Sciatic nerve (tissue), 2 donors: ENCODE results near the gene MPND. TPM values are rescaled to one million over a fixed set of nuclear protein-coding genes. Genes with fewer than 3 reads are reported as not detected.
A peak's percentile ranks its signal among the peaks of the same experiment; 100 is the strongest.
"Not testable (repeated sequence)": the region's sequence is repeated elsewhere in the genome, so short reads cannot be mapped to it uniquely, and the experiment has no call there.

Experiments
- ATAC-seq: fragments of 200-7000 bp; cut with Tn5 transposase; one replicate; pipeline ENCODE4 v1.9.1; 2020; ENCODE audit warnings: mild to moderate bottlenecking, moderate library complexity
- DNase-seq: peaks from one replicate; pipeline ENCODE4 v3.0.0-alpha.2; 2020; ENCODE audit warnings: low spot score
- intact Hi-C: fragments of 100-400 bp; cut with DNase I; formaldehyde crosslinking; loops from one replicate; pipeline ENCODE4 v1.14.2; 2022
- total RNA-seq: library from RNA; stranded (reverse); fragmentation: NEBNext Ultra II Directional; extraction: Animal tissue kit (Norgen Biotek cat#: 25700); gene quantifications from one replicate; pipeline ENCODE4 v1.2.1, GENCODE V29; 2021
- donor health status: DM: no; HTN: no; CAD: no.
- donor health status: DM: no; HTN: no; CAD: no.

The MPND gene
- total RNA-seq, 1 donor from 2014 or later, result 13.1 TPM

DNA sequence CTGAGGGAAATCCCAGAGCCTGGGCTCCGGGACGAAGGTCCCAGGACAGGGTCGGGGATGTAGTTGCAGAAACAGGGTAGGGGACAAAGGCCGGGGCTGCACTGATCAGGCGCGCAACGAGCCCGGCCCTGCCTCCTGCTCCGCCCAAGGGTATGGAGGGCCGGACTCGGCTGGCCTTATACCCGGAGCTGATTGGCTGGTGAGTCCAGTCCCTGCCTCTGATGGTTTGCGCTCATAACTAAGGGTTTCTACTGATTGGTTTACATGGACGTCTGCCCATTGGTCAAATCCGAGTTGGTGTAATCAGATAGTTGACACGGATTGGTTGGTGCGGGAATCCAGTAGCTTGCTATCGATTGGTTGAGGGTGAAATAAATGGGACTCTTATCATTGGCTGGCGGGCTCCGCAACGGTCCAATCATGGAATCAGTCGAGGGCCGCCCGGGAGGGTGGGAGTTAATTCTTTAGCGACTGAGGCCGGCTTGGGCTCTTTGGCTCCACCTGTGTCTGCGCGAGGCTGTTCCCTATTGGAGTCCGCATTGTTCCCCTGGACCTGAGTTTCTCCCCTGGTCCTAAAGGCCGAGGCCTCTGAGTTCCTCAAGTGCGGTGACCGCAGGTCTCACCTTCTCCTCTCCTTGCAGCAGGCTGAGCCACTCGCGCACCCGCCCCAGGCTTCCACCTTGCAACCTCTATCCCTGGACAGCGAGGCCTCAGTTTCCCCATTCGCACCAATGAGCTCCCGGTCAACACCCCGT is 570 bp upstream of the MPND start:
- ATAC-seq (peak; percentile 97), DNase-seq (peak; percentile 95)
- intact Hi-C loops, result no loop called here

DNA sequence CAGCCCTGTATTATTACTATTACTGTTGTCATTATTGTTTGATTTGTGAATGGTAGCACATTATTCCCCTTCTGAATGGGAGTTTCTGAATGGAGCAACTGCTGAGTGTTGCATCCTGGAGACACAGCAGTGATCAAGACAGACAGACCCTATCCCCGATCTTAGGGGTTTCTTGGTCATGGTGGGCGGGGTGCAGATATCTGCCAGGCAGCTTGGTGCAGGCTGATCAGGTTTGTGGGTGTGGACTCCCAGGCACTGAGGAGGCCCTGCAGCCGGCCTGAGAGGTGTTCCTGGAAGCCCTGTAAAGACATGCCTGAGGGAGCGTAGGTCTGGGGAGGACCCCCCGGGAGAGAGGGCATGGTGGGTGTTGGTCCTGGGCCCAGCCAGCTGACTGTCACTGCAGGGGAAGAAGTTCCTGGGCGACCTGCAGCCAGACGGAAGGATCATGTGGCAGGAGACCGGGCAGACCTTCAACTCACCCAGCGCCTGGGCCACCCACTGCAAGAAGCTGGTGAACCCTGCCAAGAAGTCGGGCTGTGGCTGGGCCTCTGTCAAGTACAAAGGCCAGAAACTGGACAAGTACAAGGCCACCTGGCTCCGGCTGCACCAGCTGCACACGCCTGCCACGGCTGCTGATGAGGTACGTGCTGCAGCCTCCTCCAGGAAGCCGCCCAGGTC is 2.1 kb downstream of the MPND start:
- no peak for DNase-seq
- no peak for ATAC-seq
- intact Hi-C loops, result no loop called here

DNA sequence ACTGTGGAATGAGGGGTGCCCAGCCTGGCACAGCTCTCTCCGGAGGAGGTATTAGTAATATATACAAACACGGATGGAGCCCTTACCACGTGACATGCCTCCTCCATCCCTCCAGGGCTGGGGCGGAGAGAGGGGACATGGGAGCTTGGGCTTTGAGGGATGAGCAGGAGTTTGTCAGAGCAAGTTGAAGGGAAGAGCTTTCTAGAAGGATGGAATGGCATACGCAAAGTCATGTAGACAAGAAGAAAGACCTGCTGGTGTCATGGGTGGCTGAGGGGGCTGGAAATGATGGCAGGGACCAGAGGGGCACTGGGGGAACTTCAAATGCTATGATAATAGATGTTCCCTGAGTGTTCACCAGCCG is 2.6 kb downstream of the MPND start:
- intact Hi-C loops, result no loop called here
- no peak for ATAC-seq
- no peak for DNase-seq

DNA sequence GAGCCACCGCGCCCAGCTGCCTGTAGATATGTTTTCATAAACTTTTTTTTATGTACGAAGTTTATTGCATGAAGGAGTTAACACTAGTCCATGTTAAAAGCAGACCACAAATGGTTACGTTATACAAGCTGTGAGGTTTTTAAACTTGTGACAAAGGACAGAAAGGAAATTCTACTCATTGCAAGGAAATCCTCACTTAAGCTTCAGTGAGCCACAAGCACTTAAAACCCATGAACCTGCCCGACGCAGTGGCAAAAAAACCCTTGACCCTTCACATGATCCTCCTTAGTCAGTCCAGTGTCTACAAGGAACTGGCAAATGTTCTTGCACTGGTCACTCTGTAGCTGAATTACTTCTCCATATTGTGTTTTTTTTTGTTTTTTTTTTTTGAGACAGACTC is 4.2 kb downstream of the MPND start:
- DNase-seq (no peak), ATAC-seq (no peak)
- intact Hi-C loops, result no loop called here

DNA sequence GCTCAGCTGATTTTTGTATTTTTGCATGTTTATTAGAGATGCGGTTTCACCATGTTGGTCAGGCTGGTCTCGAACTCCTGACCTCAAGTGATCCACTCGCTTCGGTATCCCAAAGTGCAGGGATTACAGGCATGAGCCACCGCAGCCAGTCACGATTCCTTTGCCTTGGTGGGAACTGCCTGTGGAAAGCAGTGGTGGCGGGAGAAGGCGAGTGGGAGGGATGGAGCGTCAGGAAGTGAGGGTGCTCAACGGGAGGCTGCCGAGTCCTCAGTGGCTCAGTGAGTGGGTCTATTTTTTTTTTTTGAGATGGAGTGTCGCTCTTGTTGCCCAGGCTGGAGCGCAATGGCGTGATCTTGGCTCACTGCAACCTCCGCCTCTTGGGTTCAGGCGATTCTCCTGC is 5.9 kb downstream of the MPND start:
- intact Hi-C loops, DNase-seq, ATAC-seq: not testable (repeated sequence)

DNA sequence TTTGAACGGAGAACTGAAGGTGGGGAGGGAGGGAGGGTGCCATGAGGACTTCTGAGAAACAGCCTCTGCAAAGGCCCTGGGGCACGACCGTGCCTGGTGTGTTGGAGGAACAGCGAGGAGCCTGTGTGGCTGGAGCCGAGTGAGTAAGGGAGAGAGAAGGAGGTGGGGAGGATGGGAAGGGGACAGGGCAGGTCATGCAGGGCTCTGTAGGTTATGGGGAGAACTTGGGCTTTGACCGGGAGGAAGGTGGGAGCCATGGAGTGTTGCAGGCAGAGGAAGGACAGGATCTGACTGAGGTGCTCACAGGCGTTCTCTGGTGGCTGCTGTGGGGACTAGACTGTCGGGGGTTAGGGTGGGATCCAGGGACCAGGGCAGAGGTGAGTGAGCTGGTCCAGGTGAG is 6.7 kb downstream of the MPND start:
- DNase-seq (no peak), ATAC-seq (no peak)
- intact Hi-C loops, result no loop called here

DNA sequence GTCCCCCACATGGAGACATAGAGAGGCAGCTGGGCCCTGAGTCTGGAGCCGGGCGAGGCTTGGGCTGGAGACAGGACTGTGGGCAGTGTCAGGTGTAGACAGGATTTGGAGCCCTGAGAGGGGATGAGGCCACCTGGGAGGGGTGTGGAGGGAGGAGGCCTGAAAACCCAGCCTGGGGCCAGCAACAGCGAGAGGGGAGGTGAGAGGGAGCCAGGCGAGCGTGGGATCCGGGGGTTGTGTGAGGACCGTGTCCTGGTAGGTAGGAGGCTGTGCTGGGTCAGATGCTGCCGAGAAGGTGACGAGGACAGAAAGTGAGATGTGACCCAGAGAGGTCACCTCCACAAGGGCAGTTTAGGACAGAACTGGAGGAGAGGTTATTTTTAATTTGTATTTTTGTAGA is 7.4 kb downstream of the MPND start:
- no peak for ATAC-seq
- no peak for DNase-seq
- intact Hi-C loops, result no loop called here

DNA sequence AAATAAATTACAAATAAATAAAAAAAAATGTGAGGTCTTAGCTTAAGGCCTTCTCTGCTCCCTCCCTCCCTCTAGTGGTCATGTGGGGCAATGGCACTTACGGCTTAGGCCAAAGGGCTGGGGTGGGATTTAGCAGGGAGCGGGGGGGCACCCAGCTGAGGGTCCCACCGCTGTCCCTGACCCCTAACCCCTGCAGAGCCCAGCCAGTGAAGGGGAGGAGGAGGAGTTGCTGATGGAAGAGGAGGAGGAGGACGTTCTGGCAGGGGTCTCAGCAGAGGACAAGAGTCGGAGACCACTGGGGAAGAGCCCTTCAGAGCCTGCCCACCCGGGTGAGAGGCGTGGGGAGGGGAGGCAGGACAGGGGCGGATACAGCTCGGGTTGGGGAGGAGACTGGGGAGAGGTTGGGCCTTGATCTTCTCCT is 9.3 kb downstream of the MPND start:
- intact Hi-C loops, result no loop called here
- ATAC-seq (peak; percentile 63), DNase-seq (peak; percentile 67)

DNA sequence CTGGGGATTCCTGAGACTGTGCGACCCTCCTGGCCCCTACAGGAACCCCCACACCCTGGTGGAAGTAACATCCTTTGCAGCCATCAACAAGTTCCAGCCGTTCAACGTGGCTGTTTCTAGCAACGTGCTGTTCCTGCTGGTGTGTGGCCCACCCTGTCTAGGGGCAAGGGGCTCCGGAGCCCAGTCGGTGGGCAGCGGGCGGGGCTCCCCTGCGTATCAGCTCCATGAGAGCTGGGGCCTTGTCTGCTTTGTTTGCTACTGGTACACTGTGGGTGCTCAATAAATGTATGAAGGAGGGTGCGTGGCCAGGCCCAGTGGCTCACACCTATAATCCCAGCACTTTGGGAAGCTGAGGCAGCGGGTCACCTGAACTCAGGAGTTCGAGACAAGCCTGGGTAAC is 10.9 kb downstream of the MPND start:
- DNase-seq (no peak), ATAC-seq (no peak)
- intact Hi-C loops, result no loop called here

DNA sequence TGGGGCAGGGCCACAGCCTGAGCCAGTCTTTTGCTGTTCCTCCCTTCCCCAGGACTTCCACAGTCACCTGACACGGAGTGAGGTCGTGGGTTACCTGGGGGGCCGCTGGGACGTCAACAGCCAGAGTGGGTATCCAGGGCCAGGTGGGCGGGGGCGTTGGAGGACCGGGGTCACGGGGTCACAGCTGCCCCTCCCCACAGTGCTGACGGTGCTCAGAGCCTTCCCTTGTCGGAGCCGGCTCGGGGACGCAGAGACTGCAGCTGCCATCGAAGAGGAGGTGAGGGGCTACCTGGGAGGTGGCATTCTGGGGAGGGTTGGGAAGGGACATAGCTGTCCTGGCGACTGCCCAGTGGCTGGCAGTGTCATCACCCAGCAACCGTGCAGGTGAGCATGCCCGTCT is 11.5 kb downstream of the MPND start:
- ATAC-seq, result no peak
- intact Hi-C loops, result loop anchor here (1.0 kb wide), 1 partner anchor 15 kb away; no protein-coding TSS in a partner anchor
- no peak for DNase-seq

DNA sequence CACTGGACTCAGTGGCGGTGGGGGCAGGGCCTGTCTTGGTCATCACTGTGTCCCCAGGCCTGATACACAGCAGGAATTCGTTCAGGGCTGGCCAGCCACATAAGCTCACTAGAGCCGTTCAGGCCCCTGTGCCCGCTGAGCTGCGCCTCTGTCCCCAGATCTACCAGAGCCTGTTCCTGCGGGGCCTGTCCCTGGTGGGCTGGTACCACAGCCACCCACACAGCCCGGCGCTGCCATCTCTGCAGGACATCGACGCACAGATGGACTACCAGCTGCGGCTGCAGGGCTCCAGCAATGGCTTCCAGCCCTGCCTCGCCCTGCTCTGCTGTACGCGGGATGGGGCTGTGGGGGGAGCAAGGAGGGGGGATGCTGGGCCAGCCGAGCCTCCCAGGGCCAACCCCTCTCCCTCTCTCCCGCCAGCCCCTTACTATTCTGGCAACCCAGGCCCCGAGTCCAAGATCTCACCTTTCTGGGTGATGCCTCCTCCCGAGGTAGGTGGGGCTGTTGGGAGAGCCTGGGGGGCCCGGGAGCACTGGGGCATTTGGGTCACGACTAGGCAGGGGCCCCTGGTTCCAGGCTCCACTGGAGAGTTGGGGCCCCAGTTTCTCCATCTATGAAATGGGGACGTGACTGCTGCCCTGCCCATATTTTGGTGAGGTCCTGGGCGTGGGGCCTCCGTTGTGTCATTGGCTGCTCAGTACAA is 13.9 kb downstream of the MPND start:
- intact Hi-C loops, result no loop called here
- ATAC-seq, result peak; percentile 4
- no peak for DNase-seq

DNA sequence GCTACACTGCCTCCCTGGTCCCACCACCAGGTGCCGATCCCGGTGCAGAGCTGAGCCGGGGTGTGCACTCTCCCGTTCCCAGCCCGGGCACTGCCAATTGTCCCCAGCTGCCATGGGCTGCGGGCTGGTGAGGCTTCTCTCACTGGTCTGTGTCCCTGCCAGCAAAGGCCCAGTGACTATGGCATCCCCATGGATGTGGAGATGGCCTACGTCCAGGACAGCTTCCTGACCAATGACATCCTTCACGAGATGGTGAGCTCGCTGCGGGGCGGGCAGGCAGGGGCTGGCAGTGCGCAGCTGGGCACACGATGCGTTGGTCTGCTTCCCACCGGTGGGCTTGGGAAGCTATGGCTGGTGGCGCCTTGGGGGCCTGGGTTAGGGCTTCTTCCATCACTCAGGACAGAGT is 14.6 kb downstream of the MPND start:
- no peak for ATAC-seq
- intact Hi-C loops, result no loop called here
- DNase-seq, result no peak

DNA sequence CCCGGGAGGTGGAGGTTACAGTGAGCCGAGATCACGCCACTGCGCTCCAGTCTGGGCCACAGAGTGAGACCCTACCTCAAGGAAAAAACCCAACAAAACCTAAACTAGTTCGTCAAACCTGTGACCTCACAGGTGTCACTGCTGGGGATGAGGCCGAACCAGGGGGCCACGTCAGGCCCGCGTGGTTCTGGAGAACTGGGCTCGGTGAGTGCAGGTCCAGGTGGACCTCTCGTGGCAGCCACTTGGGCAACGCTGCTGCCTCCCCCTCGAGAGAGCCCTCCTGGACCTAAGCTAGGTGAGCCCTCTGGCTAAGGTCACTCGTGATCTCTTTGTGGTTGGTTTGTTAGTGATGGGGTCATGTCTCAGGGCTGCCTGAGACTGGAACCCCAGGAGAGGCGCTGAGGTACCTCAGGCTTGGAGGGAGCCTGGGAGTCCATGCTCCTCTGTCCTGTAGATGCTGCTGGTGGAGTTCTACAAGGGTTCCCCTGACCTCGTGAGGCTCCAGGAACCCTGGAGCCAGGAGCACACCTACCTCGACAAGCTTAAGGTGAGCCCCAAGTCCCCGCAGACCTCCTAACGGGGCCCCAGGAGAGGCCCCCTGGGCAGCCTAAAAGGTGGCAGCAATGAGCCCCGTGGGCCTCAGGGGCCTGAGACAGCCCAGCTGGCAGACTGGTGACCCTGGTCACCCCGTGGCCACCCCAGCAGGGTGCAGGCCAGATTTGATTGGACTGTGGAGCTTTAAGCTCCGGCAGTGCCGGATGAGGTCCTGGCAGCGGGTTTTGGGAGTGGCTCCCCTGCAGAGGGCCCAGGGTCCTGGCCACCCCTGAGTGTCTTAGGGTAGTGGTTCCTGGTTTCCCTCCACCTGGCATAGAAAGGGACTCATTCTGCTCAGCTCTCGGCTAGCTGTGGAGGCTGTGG is 15.6 kb downstream of the MPND start:
- ATAC-seq, result no peak
- DNase-seq, result no peak
- intact Hi-C loops, result no loop called here

DNA sequence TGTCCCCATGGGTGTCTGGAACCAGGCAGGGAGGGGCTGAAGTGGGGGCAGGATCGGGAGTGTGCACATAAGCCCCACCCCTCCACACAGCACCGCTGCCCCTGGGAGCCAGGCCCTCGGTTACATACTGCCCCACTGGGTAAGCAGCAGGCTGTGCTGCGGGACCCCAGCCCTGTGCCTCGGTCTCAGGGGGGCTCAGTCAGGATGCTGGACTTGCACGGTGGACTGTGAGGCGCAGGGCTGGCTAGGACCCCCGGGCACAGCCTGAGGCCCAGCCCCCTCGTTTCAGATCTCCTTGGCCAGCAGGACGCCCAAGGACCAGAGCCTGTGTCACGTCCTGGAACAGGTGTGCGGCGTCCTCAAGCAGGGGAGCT is 16.3 kb downstream of the MPND start:
- no peak for DNase-seq
- ATAC-seq, result peak; percentile 12
- intact Hi-C loops, result no loop called here

DNA sequence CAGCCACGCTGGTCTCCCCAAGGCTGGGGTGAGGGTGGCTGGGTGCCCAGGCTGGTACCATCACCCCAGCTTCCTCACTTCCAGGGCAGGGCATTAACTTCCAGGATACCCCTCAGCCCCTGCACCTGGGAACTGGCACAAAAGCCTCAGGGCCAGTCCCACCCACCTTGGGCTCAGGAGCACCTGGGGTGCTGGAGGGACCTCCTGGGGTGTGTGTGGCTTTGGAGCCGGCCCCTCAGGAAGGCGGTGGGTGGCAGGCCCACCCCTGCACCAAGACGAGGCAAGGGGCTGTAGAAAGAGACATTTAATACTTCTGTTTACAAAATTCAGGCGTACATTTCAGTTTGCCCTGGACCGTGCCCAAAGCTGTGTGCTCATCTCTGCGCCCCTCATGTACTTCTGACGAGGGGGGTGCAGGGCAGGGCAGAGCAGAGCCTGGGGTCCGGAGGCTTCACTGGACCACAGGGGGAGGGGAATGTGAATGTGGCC is 16.8 kb downstream of the MPND start:
- intact Hi-C loops, result loop anchor here (10.0 kb wide), 1 partner anchor 95 kb away; no protein-coding TSS in a partner anchor
- DNase-seq, result no peak
- ATAC-seq, result no peak

DNA sequence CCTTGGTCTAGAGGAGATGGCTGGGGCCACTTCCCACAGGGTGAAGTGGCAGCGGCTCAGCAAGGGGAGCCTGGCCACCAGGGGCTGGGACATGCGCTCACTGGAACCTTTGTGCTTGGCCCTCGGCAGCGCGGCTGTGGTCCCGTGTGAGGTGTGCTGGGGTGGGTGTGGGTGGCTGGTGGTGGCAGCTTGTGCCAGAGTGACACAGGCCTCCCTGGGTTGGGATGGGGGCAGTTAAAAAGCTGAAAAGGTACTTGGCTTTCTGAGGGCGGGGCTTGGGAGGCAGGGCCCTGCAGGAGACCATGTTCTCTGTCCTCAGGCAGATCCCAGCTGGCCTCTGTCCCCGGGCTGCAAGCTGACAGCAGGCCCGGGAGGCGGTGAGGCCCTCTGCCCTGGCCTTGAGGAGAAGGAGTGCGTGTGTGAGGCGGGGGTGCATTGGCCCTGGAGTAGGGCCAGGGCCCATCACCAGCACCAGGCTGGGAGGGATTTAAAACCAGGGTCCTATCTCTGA is 17.3 kb downstream of the MPND start:
- no peak for DNase-seq
- no peak for ATAC-seq
- intact Hi-C loops, result loop anchor here (10.0 kb wide), 1 partner anchor 96 kb away; no protein-coding TSS in a partner anchor

DNA sequence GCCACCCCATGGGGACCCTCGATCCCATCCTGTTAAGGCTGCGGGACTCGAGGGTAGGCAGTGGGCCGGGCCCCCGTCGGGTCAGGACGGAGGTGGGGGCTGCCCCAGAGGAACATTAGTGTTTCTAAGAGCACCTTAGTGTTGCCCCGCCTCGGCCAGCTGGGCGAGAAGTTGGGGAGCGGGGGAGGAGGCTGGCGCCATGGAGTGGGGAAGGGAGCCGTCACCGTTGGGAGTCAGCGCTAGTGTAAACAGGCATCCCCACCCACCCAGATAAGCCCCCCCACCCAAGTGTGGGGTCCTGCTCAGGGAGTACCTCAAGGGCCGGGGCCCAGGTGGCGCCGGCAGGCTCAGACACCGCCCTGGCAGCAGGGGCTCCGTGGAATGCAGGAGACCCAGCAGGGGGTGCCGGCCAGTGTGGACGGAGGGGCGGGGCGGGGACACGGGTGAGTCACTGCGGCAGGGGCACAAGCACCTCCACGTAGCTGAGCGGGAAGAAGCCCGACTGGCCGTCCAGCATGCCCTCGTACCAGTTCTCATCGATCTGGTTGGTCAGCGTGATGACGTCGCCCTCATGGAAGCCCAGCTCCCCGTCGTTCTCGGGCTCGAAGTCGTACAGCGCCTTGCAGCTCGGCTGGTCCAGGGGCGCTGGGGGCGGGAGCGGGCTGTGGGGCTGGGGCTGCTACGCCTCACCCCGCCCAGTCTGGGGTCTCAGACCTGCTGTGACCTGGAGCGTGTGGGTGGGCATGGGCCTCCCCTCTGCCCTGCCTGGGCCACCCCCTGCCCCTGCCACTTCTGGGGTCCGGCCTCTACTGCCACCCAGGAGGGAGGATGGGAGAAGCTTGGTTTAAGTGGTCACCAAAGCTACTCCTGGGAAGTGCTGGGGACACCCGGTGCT is 18.0 kb downstream of the MPND start:
- ATAC-seq, result no peak
- intact Hi-C loops, result loop anchor here (10.0 kb wide), 1 partner anchor 97 kb away; no protein-coding TSS in a partner anchor
- DNase-seq, result no peak
